ENCODE measurements around the gene COQ9. TPM values are rescaled to one million over a fixed set of nuclear protein-coding genes. Genes with fewer than 3 reads are reported as not detected.

COQ9 gene
- polyA plus RNA-seq, result 31.4 and 34.8 TPM in 2 replicates

GRCh38 chr16:57447186-57447962 lies at the start of gene COQ9, which contains the start of gene CIAPIN1:
Gene COQ9, plus strand, starts transcription at chr16:57447479. Its CDS starts 27 bp downstream, at chr16:57447506.
Gene CIAPIN1, minus strand, starts transcription at chr16:57447385. Its CDS starts 6,457 bp downstream, at chr16:57440928.

DNA sequence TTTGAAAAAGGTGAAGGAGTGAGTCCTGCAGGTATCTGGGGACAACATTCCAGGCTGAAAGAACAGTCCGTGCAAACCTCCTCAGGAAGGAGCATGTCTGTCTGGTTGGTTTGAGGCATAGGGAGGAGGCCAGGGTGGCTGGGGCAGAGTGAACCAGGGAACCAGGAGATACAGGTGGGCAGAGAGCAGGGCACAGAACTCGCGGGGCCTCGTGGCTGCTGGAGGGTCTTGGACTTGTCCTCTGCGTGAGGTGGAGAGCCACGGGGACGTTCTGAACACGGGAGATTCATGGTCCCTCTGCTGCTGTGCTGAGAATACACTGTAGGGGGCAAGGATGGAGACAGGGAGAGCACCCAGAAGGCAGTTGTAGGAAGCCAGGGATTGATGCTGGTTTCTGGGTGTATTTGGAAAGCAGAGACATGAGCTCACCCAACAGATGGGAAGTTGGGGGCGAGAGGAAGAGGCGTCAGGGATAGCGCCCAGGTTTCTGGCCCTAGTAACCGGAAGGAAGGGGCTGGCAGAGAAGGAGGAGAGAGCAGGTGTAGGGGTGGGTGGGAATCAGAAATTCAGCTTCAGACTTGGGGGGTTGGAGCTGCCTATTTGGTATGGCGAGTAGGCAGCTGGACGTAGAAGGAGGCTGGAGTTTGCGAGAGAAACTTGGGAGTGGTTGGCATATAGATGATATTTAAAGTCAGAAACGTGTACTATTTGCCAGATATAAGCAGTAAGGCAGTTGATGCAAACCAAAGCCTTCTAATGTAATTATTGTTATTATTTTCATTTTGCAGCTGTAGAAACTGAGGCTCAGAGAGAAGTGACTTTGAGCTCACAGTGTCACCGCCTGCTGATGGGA lies 43.1 kb upstream of the COQ9 start, which contains the start of gene CCL17:
Gene CCL17 (plus strand): TSS at position 803 of the 853 bp plus-strand sequence. CDS start 9,166 bp downstream, outside the sequence.

DNA sequence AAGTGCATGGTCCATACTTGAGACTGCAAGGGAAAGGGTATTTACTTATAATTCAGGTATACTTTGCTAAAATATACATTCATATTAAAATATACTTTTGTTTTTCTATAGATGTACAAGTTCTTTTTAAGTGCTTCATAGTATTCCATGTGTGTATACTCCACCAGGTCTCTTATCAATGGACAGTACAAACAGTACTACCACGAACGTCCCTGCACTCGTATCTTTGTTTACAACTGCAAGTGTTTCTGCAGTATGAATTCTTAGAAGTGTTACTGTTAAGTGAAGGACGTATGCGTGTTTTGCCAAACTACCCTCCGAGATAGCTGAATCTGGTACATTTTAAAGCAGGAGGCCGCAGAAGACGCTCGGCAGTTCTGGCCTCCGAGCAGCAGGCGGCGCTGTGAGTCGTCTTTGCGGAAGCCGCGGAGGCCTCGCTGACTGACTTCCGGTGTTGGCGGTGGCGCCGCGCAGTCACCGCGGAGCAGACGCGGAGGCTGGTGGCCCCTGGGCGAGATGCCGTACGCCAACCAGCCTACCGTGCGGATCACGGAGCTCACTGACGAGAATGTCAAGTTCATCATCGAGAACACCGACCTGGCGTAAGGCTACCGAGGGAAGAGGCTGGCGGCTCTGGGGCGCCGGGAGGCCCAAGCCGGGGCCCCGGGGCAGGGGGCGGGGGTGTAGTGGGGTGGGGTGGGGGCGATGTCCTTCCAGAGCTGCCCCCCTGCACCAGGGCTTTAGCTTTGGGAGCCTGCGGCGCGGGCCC lies 15.1 kb downstream of the COQ9 start, which contains the start of gene POLR2C:
Gene POLR2C (plus strand): TSS at position 471 of the 769 bp plus-strand sequence. CDS start 46 bp downstream, at position 517.

GRCh38 chr16:57485916-57486857 lies 38.9 kb downstream of the COQ9 start, which contains the start of gene DOK4:
Gene DOK4, minus strand, starts transcription at chr16:57486493. Its CDS starts 6,986 bp downstream, at chr16:57479507.

Other genes starting within 250 kb of the COQ9 start
- 28.9 and 35.2 TPM in 2 replicates for gene ARL2BP, start 202.2 kb upstream of the COQ9 start, polyA plus RNA-seq
- 0.55 and 1.4 TPM in 2 replicates for gene PLLP, start 162.8 kb upstream of the COQ9 start, polyA plus RNA-seq
- gene CCL22, start 88.7 kb upstream of the COQ9 start, polyA plus RNA-seq, result not detected in 2 replicates
- gene CX3CL1, start 75.0 kb upstream of the COQ9 start, polyA plus RNA-seq, result 15.3 and 16.5 TPM in 2 replicates
- not detected in 2 replicates for gene CCL17, start 42.7 kb upstream of the COQ9 start, polyA plus RNA-seq
- gene CIAPIN1, start 94 bp upstream of the COQ9 start, polyA plus RNA-seq, result 77.0 and 80.1 TPM in 2 replicates
- 15.9 and 29.5 TPM in 2 replicates for gene POLR2C, start 15.2 kb downstream of the COQ9 start, polyA plus RNA-seq
- 0.77 and 1.6 TPM in 2 replicates for gene DOK4, start 39.0 kb downstream of the COQ9 start, polyA plus RNA-seq
- 0.46 TPM in 1 of 2 replicates, not detected in the other for gene CCDC102A, start 89.1 kb downstream of the COQ9 start, polyA plus RNA-seq
- gene ADGRG5, start 95.2 kb downstream of the COQ9 start, polyA plus RNA-seq, result not detected in 2 replicates
- gene ADGRG1, start 181.2 kb downstream of the COQ9 start, polyA plus RNA-seq, result 2.3 and 3.7 TPM in 2 replicates
- not detected in 2 replicates for gene ADGRG3, start 220.8 kb downstream of the COQ9 start, polyA plus RNA-seq
- gene DRC7, start 247.3 kb downstream of the COQ9 start, polyA plus RNA-seq, result not detected in 2 replicates

Measured in Purkinje cell (primary cell).